AG20443 (cell line): ENCODE results near the gene SESTD1.

Source experiments
- DNase-seq: peaks from one replicate; pipeline ENCODE4 v3.0.0; 2012; ENCODE audit warnings: low spot score, mixed read lengths

SESTD1 gene

GRCh38 chr2:179191110-179191509 is 73.5 kb downstream of the SESTD1 start:
- no peak for DNase-seq

DNA sequence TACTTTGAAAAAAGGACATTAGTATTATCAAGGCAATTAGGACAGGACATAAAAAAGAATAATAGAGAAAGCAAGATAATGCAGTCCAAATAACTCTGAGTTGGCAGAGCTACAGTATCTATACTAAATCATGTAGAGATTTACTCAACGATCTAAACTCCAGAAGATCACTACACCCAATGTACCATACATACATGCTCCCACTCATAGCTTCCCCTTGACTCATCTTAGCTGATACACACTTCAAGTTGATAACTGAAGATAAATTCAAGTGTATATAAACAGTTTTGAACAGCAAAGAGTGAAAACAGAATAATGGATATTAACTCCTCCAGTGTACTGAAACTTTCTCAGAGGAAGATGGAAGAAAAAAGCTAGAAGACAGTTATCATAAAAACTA is 78.5 kb downstream of the SESTD1 start:
- no peak for DNase-seq

GRCh38 chr2:179184610-179185009 is 80.0 kb downstream of the SESTD1 start:
- no peak for DNase-seq

DNA sequence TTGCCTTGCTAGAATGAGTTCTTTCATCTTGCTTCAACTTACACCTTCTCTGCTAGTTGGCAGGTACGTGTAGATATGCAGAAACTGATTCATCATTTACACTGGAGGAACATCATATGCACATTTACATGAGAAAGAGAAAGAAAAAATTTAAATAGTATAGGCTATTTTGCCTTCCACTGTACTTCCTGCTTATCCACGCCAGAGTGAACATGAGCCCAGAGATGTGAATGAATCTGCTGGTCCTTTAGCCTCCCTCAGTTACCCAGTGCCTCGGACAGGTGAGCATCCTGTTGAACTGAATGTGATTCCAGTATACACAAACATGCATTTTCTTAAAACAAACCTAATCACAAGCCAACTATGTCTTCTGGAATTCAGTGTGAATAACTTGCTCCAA is 83.6 kb downstream of the SESTD1 start:
- no peak for DNase-seq

GRCh38 chr2:179180242-179180641 is 84.4 kb downstream of the SESTD1 start:
- no peak for DNase-seq

DNA sequence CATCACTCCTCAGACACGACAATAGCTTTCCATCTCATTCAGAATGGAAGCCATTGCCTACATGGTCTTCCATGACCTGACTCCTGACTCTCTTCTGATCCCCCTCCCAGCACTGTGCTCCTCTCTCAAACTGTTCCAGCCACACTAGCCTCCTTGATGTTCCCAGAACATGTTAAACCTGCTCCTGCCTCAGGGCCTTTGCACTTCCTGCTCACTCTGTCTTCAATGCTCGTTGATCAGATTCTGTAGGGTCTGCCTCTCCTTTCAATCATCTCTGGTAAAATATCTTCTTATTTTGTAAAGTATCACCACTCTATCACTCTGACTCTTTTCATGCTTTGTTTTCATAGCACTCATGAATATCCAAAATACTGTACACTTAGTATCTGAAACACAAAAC is 84.9 kb downstream of the SESTD1 start:
- no peak for DNase-seq

DNA sequence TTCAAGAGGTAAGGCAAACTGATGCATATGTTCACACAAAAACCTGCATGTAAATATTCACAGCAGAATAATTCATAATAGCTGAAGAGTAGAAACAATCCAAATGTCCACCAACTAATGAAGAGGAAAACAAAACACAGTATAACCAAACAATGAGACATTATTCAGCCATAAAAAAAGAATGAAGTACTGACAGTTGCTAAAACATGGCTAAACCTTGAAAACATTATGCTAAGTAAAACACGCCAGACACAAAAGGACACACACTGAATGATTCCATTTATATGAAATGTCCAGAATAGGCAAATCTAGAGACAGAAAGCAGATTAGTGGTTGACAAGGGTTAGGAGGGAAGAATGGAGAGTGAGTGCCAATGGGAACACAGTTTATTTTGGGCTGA is 86.9 kb downstream of the SESTD1 start:
- DNase-seq, result no peak

GRCh38 chr2:179174240-179174639 is 90.4 kb downstream of the SESTD1 start:
- no peak for DNase-seq

- no peak for DNase-seq
Measured at GRCh38 chr2:179172894-179173293, 91.7 kb downstream of the SESTD1 start.

DNA sequence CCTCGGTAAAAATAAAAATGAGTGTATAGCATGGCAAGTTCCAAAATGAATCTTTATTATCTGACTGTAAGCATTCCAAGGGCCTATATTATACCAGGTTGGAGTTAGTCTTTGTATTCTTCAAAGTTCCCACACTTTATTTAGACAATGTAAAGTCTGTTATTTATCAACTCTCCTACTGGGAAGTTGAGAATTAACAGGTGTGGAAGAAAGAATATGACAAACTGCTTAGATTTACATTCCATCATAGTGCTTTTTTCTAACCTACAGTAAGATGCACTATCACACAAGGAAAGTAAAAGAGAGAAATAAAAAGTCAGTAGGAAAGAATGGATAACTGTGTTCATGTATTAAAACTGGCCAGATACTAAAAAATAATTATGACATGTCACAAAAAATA is 93.3 kb downstream of the SESTD1 start:
- no peak for DNase-seq

DNA sequence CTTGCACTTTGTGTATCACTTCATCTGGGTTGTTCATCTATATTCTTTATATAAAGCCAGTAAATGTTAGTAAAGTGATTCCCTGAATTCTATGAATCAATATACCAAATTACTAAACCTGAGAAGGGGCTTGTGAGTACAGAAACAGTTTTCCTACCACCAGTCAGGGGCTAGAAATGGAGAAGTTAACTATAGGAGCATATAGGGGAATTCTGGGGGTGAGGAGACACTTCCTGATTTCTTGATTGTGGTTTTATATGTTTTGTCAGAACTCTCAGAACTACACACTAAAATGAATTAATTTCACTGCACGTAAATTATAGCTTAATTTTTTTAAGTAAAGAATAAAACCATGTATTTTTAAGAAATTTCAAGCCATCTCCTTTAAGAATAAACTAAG is 93.7 kb downstream of the SESTD1 start:
- no peak for DNase-seq

GRCh38 chr2:179165356-179166000 is 99.2 kb downstream of the SESTD1 start:
- peak; percentile 7 for DNase-seq

GRCh38 chr2:179141206-179141605 is 123.4 kb downstream of the SESTD1 start:
- no peak for DNase-seq

DNA sequence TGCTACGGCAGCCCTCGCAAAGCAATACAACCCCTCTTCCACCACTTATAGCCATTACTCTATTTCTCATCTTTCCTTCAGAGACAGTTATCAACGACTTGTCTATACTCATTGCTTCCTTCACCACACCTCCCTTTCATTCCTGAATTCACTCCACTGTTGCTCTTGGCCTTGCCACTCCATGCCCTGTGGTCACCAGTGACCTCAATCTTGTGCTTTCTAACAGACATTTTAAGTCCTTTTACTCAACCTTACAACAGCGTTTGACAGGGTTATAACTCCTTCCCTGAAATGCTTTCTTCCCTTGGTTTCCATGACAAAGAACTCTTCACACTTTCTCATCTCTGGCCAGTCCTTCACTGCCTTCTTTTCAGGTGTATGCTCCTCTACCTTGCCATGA is 124.1 kb downstream of the SESTD1 start:
- no peak for DNase-seq

GRCh38 chr2:179139506-179139905 is 125.1 kb downstream of the SESTD1 start:
- DNase-seq, result no peak

GRCh38 chr2:179137200-179137759 is 127.4 kb downstream of the SESTD1 start:
- no peak for DNase-seq

GRCh38 chr2:179133016-179133415 is 131.6 kb downstream of the SESTD1 start:
- DNase-seq, result no peak

DNA sequence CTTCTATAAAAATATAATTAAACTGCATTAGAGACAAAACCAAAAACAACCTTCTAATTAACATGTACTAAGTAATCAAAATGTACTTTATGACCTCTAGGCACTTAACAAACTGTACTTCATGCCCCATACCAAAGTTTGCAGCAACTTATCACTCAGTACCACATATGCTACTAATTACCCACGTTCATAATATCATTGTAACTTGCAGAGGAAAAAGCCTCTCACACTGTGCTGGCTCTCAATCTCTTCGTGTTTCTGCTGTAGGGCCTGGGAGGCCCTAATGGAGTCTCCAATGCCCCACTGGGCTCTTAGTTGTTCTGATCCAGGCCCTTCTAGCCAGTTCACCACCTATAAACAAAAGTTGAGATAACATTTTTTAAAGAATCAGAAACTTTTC is 132.6 kb downstream of the SESTD1 start:
- DNase-seq, result peak; percentile 9

- DNase-seq, result no peak
Measured at GRCh38 chr2:179130560-179130959, 134.1 kb downstream of the SESTD1 start.

DNA sequence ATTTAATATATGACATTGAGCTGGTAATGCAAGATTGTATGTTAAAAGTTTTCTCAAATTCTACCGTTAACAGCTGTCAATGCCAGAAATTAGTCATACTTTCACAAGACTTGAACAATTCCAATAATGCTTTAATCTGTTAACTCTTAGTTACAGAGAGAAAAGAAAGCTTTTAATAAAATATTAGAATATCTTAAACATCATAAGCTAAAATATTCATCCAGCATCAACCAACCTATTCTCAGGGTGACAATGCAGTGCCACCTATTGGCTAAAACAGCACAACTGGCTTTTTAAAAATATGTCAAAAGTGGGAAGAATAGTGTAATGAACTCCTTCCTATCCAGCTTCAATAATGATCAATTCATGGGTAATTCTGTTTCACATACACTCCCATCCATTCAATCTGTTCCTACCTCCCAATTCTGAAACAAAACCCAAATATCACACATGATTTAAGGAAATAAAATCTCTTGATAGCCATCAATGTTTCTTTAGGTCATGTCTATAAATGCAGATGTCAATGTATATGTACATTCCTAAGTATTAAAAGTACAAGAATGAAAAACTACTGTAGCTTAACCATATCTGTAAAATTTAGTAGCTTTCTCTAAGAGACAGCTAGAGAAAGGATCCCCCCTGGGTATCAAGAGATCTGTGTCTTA is 134.9 kb downstream of the SESTD1 start:
- peak; percentile 20 for DNase-seq

DNA sequence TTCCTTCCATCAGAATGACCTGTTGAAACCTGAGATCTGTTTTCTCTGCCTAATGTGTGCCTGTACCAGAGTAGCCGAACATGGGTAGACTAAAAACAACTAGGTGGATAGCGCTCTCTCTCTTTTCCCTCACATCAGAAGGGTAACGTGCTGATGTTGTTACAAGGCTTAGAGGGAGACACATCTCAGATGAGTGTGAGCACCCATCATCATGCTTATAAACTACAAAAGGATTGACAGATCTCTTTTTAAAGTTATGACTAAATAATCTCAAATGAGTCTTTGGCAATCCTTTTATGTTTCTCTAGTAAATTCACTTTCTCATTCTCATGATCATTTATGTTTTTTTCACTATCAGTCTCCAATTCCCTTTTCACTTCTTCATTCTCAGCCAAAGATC is 139.2 kb downstream of the SESTD1 start:
- DNase-seq, result no peak

GRCh38 chr2:179124282-179124681 is 140.3 kb downstream of the SESTD1 start:
- DNase-seq, result no peak

DNA sequence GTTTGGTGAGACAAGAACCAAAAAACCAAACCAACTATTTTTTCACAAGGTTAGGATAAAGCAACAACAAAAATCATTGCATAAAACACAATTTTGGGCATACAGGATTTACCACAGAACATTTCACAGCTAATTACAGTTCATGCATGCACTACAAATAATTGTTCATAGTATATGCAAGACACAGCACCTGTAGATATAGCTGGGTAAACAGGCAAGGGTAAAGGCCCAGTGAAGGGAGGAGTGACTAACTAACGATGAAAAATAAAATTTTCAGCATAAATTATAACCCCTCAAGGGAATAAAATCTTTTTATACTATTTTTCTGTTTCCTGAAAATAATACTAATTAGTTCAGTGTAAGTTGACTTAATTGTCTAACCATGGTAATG is 141.4 kb downstream of the SESTD1 start:
- no peak for DNase-seq

- DNase-seq, result no peak
Measured at GRCh38 chr2:179107737-179108136, 156.9 kb downstream of the SESTD1 start.
